ENCODE measurements around the gene FGFBP3.
A peak's percentile ranks its signal among the peaks of the same experiment; 100 is the strongest.

The FGFBP3 gene, protein sequence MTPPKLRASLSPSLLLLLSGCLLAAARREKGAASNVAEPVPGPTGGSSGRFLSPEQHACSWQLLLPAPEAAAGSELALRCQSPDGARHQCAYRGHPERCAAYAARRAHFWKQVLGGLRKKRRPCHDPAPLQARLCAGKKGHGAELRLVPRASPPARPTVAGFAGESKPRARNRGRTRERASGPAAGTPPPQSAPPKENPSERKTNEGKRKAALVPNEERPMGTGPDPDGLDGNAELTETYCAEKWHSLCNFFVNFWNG

DNA sequence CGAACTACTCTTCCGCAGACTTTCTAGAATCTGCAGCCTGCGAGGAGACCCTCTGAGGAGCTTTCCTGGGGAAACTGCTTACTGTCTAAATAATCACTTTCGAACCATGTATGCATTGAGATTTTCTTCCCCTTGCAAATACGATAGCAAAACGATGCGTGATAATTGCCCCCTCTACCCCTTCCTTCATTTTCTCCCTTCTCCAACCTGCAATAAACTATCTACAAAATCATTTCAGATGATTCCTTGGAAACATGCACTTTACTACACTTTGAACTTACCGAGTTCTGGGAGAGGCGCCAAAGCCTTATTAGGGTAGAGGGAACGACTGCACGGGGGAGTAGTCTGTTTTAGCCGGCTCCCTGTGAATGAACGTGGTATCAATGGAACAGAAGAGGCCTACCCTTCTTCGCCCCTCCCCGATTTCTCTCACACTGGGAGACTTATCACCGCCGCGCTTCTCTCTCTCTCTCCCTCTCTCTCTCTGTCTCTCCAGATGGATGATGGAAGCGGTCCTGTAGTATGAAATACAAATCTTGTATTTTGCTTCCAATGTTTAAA is at the start of gene FGFBP3:
Gene FGFBP3 (minus strand): TSS at position 370 of the 561 bp plus-strand sequence. CDS start 517 bp downstream, outside the sequence.
- DNase-seq = peak; percentile 34

DNA sequence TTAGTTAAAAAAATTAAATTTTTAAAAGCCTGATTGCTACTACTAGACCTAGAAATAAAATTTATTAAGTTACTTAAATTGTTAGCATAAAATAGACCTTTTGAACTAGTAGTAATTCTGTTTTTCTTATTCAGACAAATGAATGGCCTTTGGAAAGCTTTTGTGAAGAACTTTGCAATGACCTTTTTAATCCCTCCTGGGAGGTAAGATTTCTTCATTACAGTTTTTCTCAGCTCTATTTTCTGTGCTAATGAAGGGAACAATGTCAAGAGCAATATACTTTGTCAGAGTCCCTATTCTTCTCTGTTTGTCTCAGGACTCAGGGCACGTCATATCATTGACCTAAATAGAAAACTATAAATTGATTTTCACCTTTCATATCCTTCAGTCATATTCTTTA is 47.8 kb upstream of the FGFBP3 start:
- no peak for DNase-seq

GRCh38 chr10:91955114-91955513 is 45.8 kb upstream of the FGFBP3 start:
- no peak for DNase-seq

- DNase-seq = no peak
Observed at GRCh38 chr10:91953600-91954160, 44.4 kb upstream of the FGFBP3 start.

DNA sequence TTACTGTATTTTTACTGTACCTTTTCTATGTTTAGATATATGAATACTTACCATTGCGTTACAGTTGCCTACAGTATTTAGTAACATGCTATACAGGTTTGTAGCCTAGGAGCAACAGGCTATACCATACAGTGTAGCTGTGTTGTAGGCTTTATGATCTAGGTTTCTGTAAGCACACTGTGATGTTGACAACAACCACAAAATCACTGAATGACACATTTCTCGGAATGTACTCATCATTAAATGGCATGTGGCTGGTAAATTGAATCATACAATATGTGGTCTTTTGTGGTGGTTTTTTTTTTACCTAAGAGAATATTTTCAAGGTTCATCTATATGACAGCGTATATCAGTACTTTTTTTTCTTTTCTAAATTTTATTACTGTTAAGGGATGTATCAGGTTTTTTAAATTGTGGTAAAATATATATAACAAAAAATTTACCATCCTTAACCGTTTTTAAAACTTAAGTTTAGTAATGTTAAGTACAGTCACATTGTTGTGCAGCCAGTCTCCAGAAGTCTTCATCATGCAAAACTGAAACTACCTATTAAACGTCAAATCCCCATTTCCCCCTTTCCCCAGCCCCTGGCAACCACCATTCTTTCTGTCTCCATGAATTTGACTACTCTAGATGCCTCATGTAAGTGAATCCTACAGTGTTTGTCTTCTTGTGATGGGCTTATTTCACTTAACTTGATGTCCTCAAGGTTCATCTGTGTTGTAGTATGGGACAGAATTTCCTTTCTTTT is 35.8 kb upstream of the FGFBP3 start:
- no peak for DNase-seq

- no peak for DNase-seq
Observed at GRCh38 chr10:91941426-91941825, 32.1 kb upstream of the FGFBP3 start.

- no peak for DNase-seq
Observed at GRCh38 chr10:91939653-91940052, 30.4 kb upstream of the FGFBP3 start.

GRCh38 chr10:91935886-91936285 is 26.6 kb upstream of the FGFBP3 start:
- DNase-seq = no peak

DNA sequence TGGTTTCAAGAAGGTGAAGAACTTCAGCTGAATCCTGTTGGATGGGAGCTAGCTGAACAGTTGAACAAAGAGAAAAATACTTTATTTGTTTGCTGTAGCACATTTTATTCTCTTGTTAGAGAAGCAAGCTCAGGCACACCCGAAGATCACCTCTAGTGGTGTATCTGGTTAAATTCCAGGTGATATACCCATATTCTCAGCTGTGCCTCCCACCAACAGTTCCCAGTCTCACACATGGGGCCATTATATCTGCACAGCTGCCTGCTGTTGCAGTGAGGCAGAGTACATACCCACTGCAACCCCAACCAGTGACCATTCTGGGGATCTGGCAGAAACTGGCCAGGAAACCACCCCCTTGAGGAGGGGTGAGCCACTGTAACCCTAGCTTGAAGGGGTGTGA is 23.5 kb upstream of the FGFBP3 start:
- no peak for DNase-seq

- DNase-seq = no peak
Observed at GRCh38 chr10:91931526-91932190, 22.4 kb upstream of the FGFBP3 start.

- no peak for DNase-seq
Observed at GRCh38 chr10:91930939-91931338, 21.7 kb upstream of the FGFBP3 start.

- no peak for DNase-seq
Observed at GRCh38 chr10:91925022-91925320, 15.7 kb upstream of the FGFBP3 start.

- DNase-seq = no peak
Observed at GRCh38 chr10:91924212-91925021, 15.1 kb upstream of the FGFBP3 start.

DNA sequence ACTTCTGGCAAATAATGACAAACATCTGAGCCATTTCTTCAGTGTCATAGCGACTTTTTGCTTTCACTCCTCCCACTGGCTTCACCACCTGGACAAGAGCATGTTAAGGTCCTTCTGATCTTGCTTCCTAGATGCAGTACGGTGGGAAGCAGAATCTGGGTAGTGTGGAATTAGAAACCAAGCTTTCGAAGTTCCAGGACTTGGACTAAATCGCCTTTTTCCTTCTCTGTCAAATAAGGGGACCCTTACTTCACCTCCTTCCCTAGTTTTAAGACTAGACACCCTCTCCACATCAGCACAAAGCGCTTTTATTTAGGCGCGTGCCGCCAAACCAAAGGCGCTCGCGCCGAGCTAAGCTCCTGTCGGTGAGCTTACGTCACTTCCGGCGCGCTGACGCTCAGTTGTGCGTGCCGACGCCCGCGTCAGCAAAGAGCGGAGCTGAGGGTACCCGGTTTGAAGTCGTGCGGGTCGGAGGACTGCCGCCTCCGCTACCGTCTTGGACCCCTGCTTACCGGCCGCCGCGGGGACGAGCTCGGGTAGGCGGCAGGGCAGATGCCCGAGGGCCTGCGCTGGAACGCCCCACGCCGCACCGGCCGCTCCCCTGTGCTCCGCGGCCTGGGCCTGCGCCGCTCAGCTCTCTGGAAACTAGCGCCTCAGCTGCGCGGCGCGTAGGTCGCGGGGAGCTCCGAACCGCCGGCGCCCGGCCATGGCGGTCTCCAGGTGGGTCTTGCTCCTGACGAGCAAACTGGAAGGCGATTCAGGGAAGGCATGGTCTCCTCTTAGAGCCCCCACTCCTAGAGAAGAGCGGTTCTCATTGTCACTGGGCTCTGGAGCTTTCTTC is 14.3 kb upstream of the FGFBP3 start, which contains the start of gene BTAF1:
Gene BTAF1 (plus strand): TSS at position 400 of the 841 bp plus-strand sequence. CDS start 307 bp downstream, at position 707.
- peak; percentile 97 for DNase-seq

DNA sequence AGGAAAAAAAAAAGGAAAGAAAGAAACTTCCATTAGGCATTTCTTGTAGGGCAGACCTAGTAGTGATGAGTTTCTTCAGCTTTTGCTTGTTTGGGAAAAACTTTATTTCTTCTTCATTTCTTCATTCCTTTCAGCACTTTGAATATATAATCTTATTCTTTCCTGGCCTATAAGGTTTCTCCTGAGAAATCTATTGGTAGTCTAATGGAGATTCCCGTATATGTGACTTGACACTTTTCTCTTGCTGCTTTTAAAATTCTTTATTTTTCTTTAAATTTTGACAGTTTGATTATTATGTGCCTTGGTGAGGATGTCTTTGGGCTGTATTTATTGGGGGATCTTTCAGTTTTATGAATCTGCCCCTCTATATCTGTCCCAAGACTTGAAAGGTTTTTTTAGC is 10.4 kb upstream of the FGFBP3 start:
- no peak for DNase-seq

DNA sequence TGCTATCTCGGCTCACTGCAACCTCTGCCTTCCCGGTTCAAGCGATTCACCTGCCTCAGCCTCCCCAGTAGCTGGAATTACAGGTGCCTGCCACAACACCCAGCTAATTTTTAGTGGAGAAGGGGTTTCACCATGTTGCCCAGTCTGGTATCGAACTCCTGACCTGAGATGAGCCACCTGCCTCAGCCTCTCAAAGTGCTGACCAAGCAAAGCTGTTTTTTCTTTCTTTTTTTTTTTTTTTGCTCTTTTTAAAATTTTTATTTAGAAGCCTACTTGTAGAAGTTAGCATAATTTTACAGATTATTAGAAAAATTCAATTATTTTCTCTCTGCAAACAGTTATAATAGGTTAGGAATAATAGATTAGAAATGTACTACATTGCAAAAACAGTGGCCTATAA is 1.2 kb upstream of the FGFBP3 start:
- DNase-seq = no peak

DNA sequence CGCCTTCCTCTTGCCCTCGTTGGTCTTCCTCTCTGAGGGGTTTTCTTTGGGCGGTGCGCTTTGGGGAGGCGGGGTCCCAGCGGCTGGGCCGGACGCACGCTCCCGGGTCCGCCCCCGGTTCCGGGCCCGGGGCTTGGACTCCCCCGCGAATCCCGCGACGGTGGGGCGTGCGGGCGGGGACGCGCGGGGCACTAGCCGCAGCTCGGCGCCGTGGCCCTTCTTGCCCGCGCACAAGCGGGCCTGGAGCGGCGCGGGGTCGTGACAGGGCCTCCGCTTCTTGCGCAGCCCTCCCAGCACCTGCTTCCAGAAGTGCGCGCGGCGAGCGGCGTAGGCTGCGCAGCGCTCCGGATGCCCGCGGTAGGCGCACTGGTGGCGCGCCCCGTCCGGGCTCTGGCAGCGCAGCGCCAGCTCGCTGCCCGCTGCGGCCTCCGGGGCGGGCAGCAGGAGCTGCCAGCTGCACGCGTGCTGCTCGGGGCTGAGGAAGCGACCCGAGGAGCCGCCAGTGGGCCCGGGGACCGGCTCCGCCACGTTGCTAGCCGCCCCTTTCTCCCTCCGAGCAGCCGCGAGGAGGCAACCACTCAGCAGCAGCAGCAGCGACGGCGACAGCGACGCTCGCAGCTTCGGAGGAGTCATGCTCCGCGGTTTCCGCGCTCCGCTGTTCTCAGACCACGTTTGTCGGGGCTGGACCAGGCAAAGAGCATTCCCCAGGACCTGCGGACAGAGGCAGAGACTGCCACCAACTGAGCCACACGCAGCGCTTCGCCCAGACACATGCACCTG is 759 bp downstream of the FGFBP3 start:
- DNase-seq = peak; percentile 78

GRCh38 chr10:91907914-91908336 is 1.4 kb downstream of the FGFBP3 start:
- no peak for DNase-seq

DNA sequence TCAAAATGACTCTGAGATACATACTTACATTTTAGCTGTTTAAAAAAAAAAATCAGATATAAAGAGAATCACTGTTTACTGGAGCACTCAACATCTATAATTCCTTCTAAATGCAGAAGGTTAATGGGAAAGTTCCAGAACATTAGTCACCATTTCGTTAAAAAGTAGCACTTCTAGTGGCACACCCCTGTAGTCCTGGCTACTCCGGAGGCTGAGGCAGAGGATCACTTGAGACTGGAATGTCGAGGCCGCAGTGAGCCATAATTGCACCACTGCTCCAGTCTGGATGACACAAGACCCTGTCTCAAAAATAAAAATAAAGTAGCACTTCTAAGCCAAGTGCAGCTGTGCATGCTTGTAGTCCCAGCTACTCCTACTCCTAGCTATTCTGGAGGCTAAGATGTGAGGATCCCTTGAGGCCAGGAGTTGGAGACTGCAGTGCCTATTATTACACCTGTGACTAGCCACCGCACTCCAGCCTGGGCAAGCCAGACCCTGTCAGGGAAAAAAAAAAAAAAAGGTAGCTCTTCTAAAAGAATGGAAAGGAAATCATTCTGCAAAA is 2.2 kb downstream of the FGFBP3 start:
- DNase-seq = no peak
